ENCODE measurements around the gene YWHAG. TPM values are rescaled to one million over a fixed set of nuclear protein-coding genes. Genes with fewer than 3 reads are reported as not detected.

Gene YWHAG
- total and polyA plus RNA-seq, 2 of the 13 experiments (the other 11 are each of a cell fraction or from before 2014, with no cell fraction given) = 36.9 to 67.5 TPM

GRCh38 chr7:76343931-76344321, 14.9 kb downstream of the YWHAG start (continued):
- TF ChIP-seq, protein P1, sequence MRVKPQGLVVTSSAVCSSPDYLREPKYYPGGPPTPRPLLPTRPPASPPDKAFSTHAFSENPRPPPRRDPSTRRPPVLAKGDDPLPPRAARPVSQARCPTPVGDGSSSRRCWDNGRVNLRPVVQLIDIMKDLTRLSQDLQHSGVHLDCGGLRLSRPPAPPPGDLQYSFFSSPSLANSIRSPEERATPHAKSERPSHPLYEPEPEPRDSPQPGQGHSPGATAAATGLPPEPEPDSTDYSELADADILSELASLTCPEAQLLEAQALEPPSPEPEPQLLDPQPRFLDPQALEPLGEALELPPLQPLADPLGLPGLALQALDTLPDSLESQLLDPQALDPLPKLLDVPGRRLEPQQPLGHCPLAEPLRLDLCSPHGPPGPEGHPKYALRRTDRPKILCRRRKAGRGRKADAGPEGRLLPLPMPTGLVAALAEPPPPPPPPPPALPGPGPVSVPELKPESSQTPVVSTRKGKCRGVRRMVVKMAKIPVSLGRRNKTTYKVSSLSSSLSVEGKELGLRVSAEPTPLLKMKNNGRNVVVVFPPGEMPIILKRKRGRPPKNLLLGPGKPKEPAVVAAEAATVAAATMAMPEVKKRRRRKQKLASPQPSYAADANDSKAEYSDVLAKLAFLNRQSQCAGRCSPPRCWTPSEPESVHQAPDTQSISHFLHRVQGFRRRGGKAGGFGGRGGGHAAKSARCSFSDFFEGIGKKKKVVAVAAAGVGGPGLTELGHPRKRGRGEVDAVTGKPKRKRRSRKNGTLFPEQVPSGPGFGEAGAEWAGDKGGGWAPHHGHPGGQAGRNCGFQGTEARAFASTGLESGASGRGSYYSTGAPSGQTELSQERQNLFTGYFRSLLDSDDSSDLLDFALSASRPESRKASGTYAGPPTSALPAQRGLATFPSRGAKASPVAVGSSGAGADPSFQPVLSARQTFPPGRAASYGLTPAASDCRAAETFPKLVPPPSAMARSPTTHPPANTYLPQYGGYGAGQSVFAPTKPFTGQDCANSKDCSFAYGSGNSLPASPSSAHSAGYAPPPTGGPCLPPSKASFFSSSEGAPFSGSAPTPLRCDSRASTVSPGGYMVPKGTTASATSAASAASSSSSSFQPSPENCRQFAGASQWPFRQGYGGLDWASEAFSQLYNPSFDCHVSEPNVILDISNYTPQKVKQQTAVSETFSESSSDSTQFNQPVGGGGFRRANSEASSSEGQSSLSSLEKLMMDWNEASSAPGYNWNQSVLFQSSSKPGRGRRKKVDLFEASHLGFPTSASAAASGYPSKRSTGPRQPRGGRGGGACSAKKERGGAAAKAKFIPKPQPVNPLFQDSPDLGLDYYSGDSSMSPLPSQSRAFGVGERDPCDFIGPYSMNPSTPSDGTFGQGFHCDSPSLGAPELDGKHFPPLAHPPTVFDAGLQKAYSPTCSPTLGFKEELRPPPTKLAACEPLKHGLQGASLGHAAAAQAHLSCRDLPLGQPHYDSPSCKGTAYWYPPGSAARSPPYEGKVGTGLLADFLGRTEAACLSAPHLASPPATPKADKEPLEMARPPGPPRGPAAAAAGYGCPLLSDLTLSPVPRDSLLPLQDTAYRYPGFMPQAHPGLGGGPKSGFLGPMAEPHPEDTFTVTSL (CRISPR knock-in tag; IDR thresholded peaks at IDR 0.05; ENCODE audit: borderline replicate concordance) = peak; percentile 65; the same call in 1 of the 2 replicates
- TF ChIP-seq ZNF362 (CRISPR knock-in tag; IDR thresholded peaks at IDR 0.05; ENCODE audit: borderline replicate concordance) (peak; percentile 97), ZSCAN20 (CRISPR knock-in tag; IDR thresholded peaks at IDR 0.05; ENCODE audit: borderline replicate concordance) (no peak), TFAP4 (IDR thresholded peaks at IDR 0.05; ENCODE audit: borderline replicate concordance, low read depth) (0 out of 2 replicates have a peak, but pooled peaks have one; percentile 21), TCF7 (IDR thresholded peaks at IDR 0.05; ENCODE audit: low read depth) (no peak), PHF21A (CRISPR knock-in tag; IDR thresholded peaks at IDR 0.05) (0 out of 2 replicates have a peak, but pooled peaks have one; percentile 28), CREB1 (IDR thresholded peaks at IDR 0.05) (no peak), CREB1 (CRISPR knock-in tag; IDR thresholded peaks at IDR 0.05) (peak; percentile 29; the same call in 1 of the 2 replicates), ZNF710 (CRISPR knock-in tag; IDR thresholded peaks at IDR 0.05; ENCODE audit: borderline replicate concordance) (no peak), ZNF703 (CRISPR knock-in tag; IDR thresholded peaks at IDR 0.05; ENCODE audit: borderline replicate concordance) (no peak), SOX6 (IDR thresholded peaks at IDR 0.05) (no peak), SOX6 (CRISPR knock-in tag; IDR thresholded peaks at IDR 0.05) (0 out of 2 replicates have a peak, but pooled peaks have one; percentile 47)
- TF ChIP-seq, protein P2, sequence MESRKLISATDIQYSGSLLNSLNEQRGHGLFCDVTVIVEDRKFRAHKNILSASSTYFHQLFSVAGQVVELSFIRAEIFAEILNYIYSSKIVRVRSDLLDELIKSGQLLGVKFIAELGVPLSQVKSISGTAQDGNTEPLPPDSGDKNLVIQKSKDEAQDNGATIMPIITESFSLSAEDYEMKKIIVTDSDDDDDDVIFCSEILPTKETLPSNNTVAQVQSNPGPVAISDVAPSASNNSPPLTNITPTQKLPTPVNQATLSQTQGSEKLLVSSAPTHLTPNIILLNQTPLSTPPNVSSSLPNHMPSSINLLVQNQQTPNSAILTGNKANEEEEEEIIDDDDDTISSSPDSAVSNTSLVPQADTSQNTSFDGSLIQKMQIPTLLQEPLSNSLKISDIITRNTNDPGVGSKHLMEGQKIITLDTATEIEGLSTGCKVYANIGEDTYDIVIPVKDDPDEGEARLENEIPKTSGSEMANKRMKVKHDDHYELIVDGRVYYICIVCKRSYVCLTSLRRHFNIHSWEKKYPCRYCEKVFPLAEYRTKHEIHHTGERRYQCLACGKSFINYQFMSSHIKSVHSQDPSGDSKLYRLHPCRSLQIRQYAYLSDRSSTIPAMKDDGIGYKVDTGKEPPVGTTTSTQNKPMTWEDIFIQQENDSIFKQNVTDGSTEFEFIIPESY (CRISPR knock-in tag; IDR thresholded peaks at IDR 0.05) = peak; percentile 25; the same call in 1 of the 2 replicates
- TF ChIP-seq, protein P3, sequence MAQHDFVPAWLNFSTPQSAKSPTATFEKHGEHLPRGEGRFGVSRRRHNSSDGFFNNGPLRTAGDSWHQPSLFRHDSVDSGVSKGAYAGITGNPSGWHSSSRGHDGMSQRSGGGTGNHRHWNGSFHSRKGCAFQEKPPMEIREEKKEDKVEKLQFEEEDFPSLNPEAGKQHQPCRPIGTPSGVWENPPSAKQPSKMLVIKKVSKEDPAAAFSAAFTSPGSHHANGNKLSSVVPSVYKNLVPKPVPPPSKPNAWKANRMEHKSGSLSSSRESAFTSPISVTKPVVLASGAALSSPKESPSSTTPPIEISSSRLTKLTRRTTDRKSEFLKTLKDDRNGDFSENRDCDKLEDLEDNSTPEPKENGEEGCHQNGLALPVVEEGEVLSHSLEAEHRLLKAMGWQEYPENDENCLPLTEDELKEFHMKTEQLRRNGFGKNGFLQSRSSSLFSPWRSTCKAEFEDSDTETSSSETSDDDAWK (CRISPR knock-in tag; IDR thresholded peaks at IDR 0.05) = no peak
- TF ChIP-seq, protein P4, sequence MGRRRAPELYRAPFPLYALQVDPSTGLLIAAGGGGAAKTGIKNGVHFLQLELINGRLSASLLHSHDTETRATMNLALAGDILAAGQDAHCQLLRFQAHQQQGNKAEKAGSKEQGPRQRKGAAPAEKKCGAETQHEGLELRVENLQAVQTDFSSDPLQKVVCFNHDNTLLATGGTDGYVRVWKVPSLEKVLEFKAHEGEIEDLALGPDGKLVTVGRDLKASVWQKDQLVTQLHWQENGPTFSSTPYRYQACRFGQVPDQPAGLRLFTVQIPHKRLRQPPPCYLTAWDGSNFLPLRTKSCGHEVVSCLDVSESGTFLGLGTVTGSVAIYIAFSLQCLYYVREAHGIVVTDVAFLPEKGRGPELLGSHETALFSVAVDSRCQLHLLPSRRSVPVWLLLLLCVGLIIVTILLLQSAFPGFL (CRISPR knock-in tag; IDR thresholded peaks at IDR 0.05) = no peak
